HepG2 (cell line): ENCODE data around the gene CHRD. TPM values are rescaled to one million over a fixed set of nuclear protein-coding genes. Genes with fewer than 3 reads are reported as not detected.

Experiments
- KAT7 ChIP-seq: IDR thresholded peaks from 2 replicates; pipeline ENCODE4 v1.6.1; 2018; ENCODE audit warnings: borderline replicate concordance, missing compliant biosample characterization
- KLF15 ChIP-seq: sonication (generic); formaldehyde crosslinking; IDR thresholded peaks from 2 replicates; pipeline ENCODE4 v1.8.1; 2023; ENCODE audit warnings: borderline replicate concordance, mild to moderate bottlenecking, inconsistent platforms, missing genetic modification reagents, mixed read lengths
- MED13 ChIP-seq: sonication (generic); formaldehyde crosslinking; IDR thresholded peaks from 2 replicates; pipeline ENCODE4 v1.5.0; 2020; ENCODE audit warnings: missing genetic modification reagents
- NPAS2 ChIP-seq: sonication (generic); formaldehyde crosslinking; IDR thresholded peaks from 2 replicates; pipeline ENCODE4 v1.8.0; 2022; ENCODE audit warnings: mild to moderate bottlenecking, missing genetic modification reagents, borderline replicate concordance
- ZBTB7B ChIP-seq: sonication (generic); formaldehyde crosslinking; IDR thresholded peaks from 2 replicates; pipeline ENCODE4 v1.4.0; 2020; ENCODE audit warnings: missing genetic modification reagents
- ZFP36L2 ChIP-seq: sonication (generic); formaldehyde crosslinking; IDR thresholded peaks from 2 replicates; pipeline ENCODE4 v1.4.0; 2020; ENCODE audit warnings: missing genetic modification reagents
- ZNF607 ChIP-seq: sonication (generic); formaldehyde crosslinking; IDR thresholded peaks from 2 replicates; pipeline ENCODE4 v1.5.1; 2020; ENCODE audit warnings: missing genetic modification reagents, mild to moderate bottlenecking, borderline replicate concordance
- ZNF746 ChIP-seq: sonication (generic); formaldehyde crosslinking; IDR thresholded peaks from 2 replicates; pipeline ENCODE4 v1.8.0; 2022; ENCODE audit warnings: mild to moderate bottlenecking, missing genetic modification reagents
- ZNF816 ChIP-seq: sonication (generic); formaldehyde crosslinking; IDR thresholded peaks from 2 replicates; pipeline ENCODE4 v1.8.0; 2022; ENCODE audit warnings: missing genetic modification reagents, mild to moderate bottlenecking, borderline replicate concordance
- polyA plus RNA-seq, 8 experiments: library from polyadenylated mRNA; depleted of rRNA in 3 of 8; stranded (reverse) in 7 of 8; unstranded in 1 of 8; fragments of >200 nt; fragmentation: Illumina TruSeq in 4 of 8; extraction: Trizol in 4 of 8; gene quantifications; 2 replicates each; pipeline versions ENCODE4 v1.2.1 to v1.2.3, GENCODE V29; 2011 to 2016; ENCODE audit warnings: low read depth in 4 of 8, missing spikeins in 1 of 8, mixed read lengths in 1 of 8; ENCODE audit not compliant: insufficient read depth in 1 of 8
- total RNA-seq, 5 experiments: library from RNA; depleted of rRNA; stranded (reverse); fragments of >200 nt; fragmentation: Illumina TruSeq; extraction: Trizol; gene quantifications; 2 replicates each; pipeline ENCODE4 v1.2.3, GENCODE V29; 2016; ENCODE audit warnings: low read depth in 1 of 5
- TF ChIP-seq, protein P1 (sequence below): sonication (generic); formaldehyde crosslinking; IDR thresholded peaks from 2 replicates; pipeline ENCODE4 v1.4.0; 2020; ENCODE audit warnings: missing genetic modification reagents
- TF ChIP-seq, protein P2 (sequence below): sonication (generic); formaldehyde crosslinking; IDR thresholded peaks from 2 replicates; pipeline ENCODE4 v1.5.0; 2020; ENCODE audit warnings: missing genetic modification reagents
- TF ChIP-seq, protein P3 (sequence below): sonication (generic); formaldehyde crosslinking; IDR thresholded peaks from 2 replicates; pipeline ENCODE4 v1.8.1; 2023; ENCODE audit warnings: missing genetic modification reagents, mild to moderate bottlenecking, borderline replicate concordance
- TF ChIP-seq, protein P4 (sequence below): sonication (generic); formaldehyde crosslinking; IDR thresholded peaks from 2 replicates; pipeline ENCODE4 v1.5.1; 2020; ENCODE audit warnings: missing genetic modification reagents, mild to moderate bottlenecking, borderline replicate concordance
- TF ChIP-seq, protein P5 (sequence below): sonication (generic); formaldehyde crosslinking; IDR thresholded peaks from 2 replicates; pipeline ENCODE4 v1.4.0; 2020; ENCODE audit warnings: missing genetic modification reagents

The CHRD gene
- total and polyA plus RNA-seq, 2 of the 13 experiments (the other 11 are each of a cell fraction or from before 2014, with no cell fraction given), result 22.2 to 35.2 TPM

DNA sequence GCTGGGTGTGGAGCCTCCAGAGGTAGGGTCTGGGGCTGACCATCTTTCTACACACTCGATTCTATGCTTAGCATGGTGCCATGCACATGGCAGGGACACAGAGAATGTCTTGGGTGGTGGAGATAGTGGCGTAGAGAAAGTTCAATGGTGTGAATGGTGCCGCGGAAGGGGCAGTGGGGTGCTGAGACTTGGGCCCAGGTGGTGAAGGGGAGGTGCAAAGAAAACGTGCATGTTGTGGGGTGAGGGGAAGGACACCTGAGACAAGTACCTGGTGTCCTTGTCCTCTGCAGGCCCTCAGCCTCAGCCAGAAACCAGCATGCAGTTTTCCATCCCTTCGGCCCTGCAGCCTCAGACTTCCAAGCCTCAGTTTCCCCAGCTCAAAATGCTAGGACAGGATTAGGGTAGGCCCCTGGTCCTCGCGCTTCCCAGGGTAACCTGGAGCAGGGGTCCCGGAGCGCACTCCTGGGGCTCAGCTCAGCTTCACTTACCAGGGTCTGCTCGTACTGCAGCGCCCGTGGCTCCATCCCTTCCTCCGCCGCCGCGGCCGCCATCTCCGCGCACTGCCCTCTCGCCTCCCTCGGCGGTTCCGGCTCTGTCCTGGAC, 18.8 kb upstream of the CHRD start (continued):
- TF ChIP-seq ZNF746 (no peak), ZFP36L2 (CRISPR knock-in tag) (no peak), KAT7 (CRISPR knock-in tag) (peak; percentile 43; the same call in 1 of the 2 replicates), KLF15 (CRISPR knock-in tag) (0 out of 2 replicates have a peak, but pooled peaks have one; percentile 34), ZNF607 (CRISPR knock-in tag) (no peak), NPAS2 (CRISPR knock-in tag) (no peak), MED13 (CRISPR knock-in tag) (peak; percentile 25; the same call in 1 of the 2 replicates), ZNF816 (no peak), ZBTB7B (peak; percentile 12; the same call in 1 of the 2 replicates)
- TF ChIP-seq, protein P1, sequence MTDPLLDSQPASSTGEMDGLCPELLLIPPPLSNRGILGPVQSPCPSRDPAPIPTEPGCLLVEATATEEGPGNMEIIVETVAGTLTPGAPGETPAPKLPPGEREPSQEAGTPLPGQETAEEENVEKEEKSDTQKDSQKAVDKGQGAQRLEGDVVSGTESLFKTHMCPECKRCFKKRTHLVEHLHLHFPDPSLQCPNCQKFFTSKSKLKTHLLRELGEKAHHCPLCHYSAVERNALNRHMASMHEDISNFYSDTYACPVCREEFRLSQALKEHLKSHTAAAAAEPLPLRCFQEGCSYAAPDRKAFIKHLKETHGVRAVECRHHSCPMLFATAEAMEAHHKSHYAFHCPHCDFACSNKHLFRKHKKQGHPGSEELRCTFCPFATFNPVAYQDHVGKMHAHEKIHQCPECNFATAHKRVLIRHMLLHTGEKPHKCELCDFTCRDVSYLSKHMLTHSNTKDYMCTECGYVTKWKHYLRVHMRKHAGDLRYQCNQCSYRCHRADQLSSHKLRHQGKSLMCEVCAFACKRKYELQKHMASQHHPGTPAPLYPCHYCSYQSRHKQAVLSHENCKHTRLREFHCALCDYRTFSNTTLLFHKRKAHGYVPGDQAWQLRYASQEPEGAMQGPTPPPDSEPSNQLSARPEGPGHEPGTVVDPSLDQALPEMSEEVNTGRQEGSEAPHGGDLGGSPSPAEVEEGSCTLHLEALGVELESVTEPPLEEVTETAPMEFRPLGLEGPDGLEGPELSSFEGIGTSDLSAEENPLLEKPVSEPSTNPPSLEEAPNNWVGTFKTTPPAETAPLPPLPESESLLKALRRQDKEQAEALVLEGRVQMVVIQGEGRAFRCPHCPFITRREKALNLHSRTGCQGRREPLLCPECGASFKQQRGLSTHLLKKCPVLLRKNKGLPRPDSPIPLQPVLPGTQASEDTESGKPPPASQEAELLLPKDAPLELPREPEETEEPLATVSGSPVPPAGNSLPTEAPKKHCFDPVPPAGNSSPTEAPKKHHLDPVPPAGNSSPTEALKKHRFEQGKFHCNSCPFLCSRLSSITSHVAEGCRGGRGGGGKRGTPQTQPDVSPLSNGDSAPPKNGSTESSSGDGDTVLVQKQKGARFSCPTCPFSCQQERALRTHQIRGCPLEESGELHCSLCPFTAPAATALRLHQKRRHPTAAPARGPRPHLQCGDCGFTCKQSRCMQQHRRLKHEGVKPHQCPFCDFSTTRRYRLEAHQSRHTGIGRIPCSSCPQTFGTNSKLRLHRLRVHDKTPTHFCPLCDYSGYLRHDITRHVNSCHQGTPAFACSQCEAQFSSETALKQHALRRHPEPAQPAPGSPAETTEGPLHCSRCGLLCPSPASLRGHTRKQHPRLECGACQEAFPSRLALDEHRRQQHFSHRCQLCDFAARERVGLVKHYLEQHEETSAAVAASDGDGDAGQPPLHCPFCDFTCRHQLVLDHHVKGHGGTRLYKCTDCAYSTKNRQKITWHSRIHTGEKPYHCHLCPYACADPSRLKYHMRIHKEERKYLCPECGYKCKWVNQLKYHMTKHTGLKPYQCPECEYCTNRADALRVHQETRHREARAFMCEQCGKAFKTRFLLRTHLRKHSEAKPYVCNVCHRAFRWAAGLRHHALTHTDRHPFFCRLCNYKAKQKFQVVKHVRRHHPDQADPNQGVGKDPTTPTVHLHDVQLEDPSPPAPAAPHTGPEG, result no peak
- TF ChIP-seq, protein P2, sequence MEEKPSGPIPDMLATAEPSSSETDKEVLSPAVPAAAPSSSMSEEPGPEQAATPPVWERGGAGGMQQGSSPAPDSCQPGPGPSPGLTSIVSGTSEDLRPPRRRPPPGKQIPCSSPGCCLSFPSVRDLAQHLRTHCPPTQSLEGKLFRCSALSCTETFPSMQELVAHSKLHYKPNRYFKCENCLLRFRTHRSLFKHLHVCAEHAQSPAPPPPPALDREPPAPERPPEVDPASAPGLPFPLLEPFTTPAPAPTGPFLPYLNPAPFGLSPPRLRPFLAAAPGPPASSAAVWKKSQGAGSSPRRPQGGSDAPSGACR (CRISPR knock-in tag), result no peak
- TF ChIP-seq, protein P3, sequence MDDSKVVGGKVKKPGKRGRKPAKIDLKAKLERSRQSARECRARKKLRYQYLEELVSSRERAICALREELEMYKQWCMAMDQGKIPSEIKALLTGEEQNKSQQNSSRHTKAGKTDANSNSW (CRISPR knock-in tag), result 0 out of 2 replicates have a peak, but pooled peaks have one; percentile 67
- TF ChIP-seq, protein P4, sequence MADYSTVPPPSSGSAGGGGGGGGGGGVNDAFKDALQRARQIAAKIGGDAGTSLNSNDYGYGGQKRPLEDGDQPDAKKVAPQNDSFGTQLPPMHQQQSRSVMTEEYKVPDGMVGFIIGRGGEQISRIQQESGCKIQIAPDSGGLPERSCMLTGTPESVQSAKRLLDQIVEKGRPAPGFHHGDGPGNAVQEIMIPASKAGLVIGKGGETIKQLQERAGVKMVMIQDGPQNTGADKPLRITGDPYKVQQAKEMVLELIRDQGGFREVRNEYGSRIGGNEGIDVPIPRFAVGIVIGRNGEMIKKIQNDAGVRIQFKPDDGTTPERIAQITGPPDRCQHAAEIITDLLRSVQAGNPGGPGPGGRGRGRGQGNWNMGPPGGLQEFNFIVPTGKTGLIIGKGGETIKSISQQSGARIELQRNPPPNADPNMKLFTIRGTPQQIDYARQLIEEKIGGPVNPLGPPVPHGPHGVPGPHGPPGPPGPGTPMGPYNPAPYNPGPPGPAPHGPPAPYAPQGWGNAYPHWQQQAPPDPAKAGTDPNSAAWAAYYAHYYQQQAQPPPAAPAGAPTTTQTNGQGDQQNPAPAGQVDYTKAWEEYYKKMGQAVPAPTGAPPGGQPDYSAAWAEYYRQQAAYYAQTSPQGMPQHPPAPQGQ, result peak; percentile 79; the same call in 1 of the 2 replicates
- TF ChIP-seq, protein P5, sequence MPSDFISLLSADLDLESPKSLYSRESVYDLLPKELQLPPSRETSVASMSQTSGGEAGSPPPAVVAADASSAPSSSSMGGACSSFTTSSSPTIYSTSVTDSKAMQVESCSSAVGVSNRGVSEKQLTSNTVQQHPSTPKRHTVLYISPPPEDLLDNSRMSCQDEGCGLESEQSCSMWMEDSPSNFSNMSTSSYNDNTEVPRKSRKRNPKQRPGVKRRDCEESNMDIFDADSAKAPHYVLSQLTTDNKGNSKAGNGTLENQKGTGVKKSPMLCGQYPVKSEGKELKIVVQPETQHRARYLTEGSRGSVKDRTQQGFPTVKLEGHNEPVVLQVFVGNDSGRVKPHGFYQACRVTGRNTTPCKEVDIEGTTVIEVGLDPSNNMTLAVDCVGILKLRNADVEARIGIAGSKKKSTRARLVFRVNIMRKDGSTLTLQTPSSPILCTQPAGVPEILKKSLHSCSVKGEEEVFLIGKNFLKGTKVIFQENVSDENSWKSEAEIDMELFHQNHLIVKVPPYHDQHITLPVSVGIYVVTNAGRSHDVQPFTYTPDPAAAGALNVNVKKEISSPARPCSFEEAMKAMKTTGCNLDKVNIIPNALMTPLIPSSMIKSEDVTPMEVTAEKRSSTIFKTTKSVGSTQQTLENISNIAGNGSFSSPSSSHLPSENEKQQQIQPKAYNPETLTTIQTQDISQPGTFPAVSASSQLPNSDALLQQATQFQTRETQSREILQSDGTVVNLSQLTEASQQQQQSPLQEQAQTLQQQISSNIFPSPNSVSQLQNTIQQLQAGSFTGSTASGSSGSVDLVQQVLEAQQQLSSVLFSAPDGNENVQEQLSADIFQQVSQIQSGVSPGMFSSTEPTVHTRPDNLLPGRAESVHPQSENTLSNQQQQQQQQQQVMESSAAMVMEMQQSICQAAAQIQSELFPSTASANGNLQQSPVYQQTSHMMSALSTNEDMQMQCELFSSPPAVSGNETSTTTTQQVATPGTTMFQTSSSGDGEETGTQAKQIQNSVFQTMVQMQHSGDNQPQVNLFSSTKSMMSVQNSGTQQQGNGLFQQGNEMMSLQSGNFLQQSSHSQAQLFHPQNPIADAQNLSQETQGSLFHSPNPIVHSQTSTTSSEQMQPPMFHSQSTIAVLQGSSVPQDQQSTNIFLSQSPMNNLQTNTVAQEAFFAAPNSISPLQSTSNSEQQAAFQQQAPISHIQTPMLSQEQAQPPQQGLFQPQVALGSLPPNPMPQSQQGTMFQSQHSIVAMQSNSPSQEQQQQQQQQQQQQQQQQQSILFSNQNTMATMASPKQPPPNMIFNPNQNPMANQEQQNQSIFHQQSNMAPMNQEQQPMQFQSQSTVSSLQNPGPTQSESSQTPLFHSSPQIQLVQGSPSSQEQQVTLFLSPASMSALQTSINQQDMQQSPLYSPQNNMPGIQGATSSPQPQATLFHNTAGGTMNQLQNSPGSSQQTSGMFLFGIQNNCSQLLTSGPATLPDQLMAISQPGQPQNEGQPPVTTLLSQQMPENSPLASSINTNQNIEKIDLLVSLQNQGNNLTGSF (CRISPR knock-in tag), result peak; percentile 17; the same call in 1 of the 2 replicates
